HG03066 (cell line): ENCODE results near the gene COMMD10.

Source experiments
- ATAC-seq: cut with Tn5 transposase; IDR thresholded peaks from one replicate; pipeline ENCODE4 v1.9.1; 2021; ENCODE audit warnings: low read depth; ENCODE audit not compliant: unreplicated experiment

Gene COMMD10

DNA sequence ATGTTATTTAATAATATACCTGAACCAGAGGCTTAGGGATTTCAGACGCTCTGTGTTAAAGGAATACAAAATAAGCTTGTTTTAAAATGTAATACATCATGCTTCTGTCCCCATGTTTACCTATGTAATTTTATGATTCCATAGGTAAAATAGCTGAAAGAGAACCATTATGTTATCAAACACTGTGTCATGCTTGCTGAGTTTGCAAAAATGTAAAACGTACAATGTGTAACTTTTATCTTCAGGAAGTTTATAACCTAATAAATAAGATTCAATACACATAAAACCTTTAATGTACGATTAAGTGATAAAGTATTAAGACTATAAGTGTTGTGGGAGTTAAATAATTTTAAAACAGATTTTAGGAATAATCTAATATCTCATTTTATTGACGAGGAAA is 94.1 kb downstream of the COMMD10 start:
- no peak for ATAC-seq

DNA sequence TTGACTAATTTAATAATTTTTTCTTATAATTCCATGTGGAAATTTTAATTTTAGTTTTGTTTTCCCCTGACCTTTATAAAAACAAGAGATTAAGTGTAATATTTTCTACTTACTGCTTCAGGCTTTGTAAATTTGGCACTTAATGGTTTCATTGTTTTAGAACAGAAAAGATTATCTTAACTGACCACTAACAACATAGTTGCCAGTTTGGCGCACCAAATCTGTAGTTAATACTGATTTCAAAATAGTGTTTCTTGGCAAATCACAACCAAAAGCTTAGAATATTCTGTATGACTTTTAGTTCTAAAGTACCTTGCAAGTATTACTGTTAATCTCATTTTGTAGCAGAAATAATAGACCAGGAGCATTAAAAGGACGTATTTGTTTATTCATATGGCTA is 124.3 kb downstream of the COMMD10 start:
- ATAC-seq = no peak

DNA sequence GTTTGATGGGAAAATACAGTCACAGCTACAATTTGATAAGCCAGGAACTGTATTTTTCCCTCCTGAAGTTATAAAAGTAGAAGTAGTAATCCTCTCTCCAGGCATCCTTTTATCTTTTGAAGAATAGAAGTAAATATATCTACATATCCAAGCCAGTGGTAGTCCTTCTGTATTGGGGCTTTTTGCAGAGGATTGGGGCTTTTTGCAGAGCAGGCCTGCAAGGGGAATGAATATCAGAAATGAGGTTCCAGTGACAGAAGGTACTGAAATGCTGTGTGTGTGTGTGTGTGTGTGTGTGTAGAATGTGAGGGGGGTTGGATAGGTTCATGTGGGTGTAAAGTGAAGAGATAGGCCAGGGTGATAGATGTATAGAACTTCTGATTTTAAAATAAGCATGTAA is 127.4 kb downstream of the COMMD10 start:
- no peak for ATAC-seq

DNA sequence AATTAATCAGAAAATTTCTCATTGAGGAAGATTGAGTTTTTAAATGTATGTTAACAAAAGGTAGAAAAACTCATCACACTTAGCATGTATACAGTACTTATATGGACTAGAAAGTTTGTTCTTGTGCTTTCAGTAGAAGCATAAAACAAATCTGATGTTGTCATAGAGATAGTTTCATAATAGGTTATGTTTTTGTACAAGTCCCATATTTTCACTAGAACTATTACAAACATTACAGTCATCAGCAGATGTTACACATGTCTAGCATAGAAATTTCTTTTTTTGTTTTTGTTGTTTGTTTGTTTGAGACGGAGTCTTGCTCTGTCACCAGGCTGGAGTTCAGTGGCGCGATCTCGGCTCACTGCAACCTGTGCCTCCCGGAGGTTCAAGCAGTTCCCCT is 131.4 kb downstream of the COMMD10 start:
- ATAC-seq = no peak

DNA sequence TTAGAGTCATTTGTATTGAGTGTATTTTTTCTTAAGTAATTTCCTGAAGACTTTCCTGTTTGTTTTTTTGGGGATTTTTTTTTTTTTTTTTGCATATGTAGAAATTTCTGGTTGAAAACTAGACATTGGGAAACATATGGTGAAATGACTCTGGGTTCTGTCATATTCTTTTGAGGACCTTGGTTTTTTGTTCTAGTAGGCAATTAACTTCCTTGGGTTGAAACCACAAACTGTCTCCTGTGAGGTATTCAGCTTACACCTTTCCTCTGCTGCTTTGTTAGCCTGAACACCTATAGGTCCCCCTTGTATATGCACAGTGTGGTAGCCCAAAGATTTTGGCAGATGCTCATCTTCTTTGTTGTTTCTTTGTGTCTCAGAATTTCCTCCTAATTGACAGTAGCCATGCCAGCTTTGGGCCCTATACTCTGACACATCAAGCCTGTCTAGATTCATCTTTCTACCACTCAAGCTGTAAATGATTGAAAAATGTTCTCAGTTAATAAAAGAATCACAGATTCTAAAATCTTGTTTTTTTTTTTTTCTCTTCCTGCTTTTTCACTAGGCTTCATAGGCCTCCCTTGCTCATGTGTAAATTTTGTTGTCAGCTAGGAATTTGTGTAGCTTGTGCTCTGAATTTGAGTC is 140.6 kb downstream of the COMMD10 start:
- ATAC-seq = no peak

DNA sequence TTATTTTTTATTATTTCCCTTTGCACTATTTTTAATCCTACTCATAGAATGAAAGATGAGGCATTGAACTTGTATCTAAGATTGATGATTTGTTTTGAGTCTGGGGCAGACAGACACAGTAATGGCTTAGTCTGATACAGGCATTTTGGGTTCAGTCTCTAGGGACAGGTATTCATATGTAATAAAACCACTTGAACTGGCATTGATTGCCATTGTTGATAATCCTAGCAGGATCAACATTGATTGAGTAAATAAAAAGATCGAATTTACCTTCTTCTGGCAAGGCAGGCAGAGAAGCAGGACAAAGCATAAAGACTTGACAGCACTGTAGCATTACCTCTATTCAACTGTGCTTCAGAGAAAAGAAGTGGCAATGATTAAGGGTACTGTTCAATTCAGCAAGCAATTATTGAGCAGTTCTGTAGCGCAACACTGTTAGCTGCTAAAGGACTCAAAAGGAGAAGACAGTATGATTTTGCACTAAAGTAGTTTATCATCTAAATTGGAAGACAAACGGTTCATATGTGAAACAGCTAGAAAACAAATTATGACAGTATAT is 144.4 kb downstream of the COMMD10 start:
- no peak for ATAC-seq

DNA sequence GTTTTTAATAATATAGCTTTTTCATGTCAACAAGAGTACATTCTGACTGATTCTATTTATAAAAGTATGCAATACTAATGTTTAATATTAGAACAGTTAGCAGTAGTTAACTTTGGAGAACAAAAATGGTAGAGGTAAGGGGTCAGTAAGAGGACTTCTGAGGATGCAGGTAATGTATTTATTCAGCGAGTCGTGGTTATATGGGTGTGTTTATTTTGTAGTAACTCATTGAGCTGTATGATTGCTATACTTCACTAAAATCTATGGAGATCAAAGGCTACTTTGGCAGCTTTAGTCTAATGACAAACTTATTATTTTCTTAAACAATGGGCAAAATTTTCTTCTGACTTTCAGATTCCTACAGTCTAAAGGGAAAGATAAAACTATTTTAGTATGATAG is 146.5 kb downstream of the COMMD10 start:
- ATAC-seq = no peak

DNA sequence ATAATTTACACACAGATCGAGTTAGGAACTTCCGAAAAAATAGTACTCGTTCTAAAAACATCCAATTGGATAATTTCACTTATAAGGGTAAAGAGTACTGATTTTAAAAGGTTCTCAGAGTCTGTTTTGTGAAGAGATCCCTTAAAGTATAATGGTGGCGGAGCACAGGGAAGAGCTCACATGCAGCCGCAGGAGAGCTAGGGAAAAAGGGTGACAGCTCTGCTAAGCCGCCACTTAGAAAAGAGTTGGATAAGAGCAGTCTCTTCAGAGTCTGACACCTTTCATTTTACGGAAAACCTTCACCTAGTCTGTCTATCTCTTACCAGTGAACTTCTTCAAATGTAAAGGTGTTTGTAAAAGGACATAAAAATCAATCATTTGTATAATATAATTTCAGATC is 149.9 kb downstream of the COMMD10 start:
- ATAC-seq = no peak

DNA sequence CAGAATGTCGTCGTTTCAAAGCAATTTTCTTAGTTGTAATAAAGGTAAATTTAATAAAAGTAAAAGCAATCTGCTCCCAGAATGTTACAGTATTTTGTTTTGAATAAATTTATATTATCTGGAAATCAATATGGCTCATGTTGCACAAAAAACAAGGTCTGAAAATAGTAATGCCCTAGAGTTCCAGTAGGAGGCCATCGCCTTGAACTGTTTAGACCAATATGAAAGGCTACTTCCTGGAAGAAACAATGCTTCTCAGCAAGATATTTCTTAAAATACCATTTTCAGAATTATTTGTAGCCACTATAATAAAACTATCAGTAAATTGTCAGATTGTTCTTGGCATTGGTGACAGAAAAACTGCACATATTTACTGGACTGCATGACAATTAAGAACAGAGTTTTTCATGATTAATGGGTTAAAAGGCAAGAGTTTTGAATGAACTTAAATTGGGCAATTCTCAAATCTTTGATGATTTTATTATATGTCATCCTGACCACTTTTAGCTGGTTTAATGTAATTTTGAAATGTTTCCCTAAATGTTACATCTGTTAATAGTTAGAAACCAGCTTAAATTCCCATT is 153.2 kb downstream of the COMMD10 start:
- ATAC-seq = no peak

DNA sequence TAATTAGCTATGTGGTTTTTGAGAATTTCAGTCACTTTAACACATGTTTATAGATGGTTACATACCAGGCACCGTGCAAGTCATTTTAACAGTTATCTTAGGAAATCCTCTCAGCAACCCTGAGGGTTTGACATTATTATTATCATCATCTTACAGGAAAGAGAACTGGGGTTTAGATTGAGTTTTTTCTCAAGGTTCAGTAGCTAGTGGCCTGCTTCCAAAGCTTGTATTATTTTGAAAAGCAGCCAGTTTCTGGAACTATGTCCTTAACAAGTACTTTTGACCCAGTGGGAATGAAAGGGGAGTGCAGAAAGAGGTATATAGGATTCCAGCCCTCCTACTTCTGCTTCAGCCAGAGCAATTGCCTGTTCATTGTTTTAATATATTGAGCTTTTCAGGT is 157.5 kb downstream of the COMMD10 start:
- no peak for ATAC-seq

DNA sequence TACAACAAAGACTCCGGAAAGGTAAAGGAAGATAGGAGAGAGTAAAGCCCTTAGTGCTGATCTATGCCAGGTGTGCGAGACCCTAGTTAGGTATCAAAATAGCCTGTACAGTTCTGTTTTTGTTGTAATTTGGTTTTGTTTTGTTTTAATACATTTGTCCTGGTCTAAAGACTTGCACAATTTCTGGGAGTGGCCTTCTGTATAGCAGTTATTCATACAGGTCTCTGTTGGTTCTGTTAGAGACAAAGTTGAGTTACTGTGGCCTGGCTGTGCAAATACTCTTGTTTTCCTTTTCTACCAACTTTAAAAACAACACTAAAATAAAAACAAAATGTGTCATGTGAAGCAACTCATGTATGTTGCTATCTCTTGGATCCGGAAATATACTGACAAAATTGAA is 163.6 kb downstream of the COMMD10 start:
- no peak for ATAC-seq

DNA sequence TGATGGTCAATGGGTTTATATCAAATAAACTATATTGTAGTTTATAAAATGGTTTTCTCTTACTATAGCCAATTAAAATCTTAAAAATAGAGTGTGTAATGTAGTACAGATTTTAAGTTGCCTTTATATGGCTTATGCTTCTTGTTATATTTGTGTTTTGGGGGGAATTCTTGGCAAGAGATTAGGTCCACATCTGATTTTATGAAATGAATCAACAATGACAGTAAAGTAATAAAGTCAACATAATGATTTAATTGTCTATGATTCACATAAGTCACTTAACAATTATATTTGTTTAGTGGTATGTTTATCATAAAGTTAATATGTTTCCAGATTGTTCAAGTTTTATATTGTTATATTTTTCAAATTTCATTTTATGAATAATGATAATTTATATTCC is 164.8 kb downstream of the COMMD10 start:
- no peak for ATAC-seq

DNA sequence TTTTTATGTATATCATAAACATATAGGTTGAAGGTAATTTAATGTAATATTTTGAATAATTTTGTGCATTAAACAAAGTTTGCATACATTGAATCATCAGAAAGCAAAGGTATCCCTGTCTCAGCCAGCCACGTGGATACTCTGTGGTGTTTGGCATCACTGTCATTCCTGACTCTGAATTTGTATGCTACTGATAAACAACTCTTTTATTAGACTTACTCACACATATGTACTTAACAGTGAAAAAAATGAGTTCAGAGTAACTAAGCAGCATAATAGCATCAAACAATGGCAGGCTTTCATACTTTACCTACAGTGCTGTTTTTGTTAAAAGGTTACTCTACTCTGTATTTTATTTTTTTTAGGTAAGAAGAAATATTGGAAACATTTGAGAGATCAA is 171.9 kb downstream of the COMMD10 start:
- ATAC-seq = no peak

DNA sequence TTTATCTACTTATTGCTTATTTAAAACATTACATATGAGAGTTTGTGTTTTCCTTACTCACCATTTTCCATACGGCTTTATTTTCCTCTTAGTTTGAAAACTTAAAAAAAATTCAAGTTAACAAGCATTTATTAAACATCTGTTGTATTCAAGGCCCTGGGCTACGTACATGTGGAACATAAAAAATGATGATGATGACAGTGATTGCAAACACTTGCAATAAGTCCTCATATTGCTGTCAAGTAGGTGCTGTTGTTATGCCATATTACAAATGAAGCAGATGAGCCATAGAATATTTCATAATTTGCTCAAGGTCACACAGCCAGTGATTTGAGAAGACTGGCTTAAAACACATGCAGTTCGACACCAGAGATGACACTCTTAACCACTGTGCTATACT is 180.6 kb downstream of the COMMD10 start:
- ATAC-seq = no peak

DNA sequence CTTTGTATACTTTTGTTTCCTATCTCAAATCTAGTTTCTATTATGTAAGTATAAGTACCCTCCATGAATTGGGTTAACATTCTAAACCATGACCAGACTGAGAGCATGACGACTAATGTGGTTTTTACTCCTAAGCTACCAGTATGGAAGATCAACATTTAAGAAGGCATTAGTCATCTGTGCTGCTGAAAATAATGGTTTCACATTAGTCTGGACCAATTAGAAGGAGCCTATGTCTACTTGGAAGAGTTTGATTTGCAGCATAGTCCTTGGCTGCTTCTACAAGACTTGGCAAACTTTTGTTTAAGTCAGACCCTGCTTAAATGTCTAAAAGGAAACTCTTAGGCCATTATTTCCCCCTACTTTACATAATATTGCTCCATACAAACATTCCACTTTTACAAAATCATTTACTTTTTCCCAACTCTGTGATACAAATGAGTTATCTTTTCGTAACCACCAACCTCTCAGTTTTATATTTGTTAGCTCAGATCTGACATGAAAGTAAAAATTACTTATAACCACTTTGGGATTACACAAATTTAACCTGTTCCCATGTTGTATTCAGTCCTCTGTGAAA is 186.7 kb downstream of the COMMD10 start:
- ATAC-seq = no peak

DNA sequence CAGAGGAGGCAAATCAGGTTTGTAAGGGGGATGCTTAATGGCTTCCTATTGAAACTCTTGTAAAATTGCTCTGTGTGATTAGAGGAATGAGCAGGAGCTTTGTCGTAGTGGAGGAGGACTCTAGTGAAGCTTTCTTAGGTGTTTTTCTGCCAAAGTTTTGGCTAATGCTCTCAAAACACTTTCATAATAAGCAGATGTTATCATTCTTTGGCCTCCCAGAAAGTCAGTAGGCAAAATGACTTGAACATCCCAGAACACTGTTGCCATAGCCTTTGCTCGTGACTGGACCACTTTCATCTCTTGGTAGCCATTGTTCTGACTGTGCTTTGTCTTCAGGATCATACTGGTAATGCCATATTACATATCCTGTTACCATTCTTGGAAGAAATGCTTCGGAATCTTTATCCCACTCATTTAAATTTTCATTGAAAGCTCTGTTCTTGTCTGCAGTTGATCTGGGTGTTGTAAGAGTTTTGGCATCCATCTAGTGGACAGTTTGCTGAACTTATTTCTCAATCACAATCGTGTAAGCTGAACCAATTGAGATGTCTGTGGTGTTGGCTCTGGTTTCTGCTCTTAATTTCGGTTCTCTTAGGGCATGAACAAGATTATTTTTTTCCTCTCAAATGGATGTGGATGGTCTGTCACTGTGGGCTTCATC is 187.6 kb downstream of the COMMD10 start:
- no peak for ATAC-seq

DNA sequence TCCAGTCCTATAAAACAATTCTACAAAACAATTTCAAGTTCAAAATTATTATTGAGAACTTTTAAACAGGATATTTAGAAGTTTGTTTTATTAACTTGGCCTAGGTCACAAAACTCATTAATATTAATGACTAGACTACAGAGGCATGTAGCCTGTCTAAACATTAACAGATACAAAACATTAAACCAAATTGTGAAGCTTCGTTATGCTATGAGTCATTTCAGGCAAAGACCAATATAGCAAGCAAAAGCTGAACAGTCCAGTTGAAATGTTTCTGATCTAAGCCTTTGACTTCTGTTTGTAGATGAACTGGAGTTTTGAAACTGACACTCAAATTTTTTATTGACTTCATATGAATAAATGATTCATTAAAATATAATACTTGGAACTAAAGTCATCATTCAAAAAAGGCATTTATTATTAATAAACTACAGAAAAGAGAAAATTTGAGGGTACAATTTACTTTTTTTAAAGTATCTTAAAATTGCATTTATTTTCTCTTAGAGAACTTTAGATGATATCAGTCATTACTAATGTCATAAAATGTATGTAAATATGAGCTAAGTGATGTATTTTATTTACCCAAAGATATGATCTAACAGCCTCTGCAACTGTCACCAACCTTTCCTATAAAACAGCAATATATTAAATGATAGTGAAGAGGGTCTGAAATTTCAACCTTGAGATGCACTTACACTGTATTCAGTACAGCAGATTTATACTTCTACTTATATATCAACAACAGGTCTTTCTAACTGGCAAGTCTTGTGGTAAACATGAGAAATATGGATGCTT is 188.8 kb downstream of the COMMD10 start:
- peak; percentile 99 for ATAC-seq

DNA sequence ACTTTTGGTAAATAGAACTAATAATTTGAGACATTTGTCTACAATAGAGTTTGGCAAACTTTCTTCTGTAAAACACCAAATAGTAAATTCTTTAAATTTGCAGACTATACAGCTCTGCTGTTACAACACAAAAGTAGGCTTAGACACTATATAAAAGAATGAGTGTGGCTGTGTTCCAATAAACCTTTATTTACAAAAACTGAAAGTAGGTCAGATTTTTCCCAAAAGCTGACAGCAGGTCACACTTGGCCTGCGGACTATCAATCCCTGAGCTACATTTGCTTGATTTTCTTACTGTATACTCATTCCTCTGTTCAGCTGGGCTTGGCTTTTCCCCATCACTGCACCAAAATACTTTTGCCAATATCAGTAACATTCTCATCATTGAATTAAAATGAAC is 189.4 kb downstream of the COMMD10 start:
- no peak for ATAC-seq

DNA sequence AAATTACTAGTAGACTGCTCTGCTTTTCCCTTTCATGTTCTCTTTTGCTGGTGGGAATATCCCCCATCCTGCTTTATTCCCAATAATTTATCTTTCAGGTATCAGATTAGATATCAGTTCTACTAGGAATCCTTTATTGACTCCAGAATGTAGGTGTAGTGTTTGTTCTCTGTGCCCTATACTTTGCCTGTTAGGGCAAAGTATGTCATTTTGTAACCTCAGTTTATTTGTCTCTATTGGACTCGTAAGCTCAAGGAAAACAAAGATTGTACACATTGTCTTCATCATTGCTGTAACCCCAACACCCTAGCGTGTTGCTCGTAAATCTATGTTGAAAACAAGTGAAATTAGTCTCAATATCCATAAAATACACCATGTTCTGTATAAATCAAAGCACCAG is 190.5 kb downstream of the COMMD10 start:
- no peak for ATAC-seq

DNA sequence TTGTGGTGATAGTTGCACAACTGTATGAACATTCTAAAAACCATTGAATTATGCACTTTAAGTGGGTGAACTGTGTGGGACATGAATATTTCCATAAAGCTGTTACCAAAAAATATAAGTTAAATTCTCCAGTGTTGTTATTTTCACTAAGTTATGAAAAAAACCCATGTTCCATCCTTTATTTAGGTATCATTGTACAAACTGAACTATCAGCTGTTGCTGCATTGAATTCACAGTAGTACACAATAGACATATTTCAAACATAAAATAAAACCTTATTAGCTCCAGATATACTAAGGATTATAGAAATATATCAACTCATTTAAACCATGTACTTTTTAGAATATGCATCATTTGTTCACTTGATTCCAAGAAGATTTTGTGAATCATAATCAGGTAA is 192.1 kb downstream of the COMMD10 start:
- ATAC-seq = no peak
